Stimulated activated CD4-positive, alpha-beta T cell treated with anti-CD3 and anti-CD28 coated beads, TNF-alpha, amount 100 ng/mL, for 1 hour (primary cell): ENCODE measurements around the gene SLC35B1.

Experiments used
- DNase-seq, 3 donors: peaks; one replicate each; pipeline ENCODE4 v3.0.0-alpha.2; 2020; ENCODE audit warnings: low read depth in 3 of 3, low spot score in 1 of 3

Gene SLC35B1

GRCh38 chr17:49707608-49708514 lies at the start of gene SLC35B1:
SLC35B1 (minus strand) TSS chr17:49707964; CDS start chr17:49707833, 131 bp downstream.
- peak; percentile 92 to 93 (median 92) for DNase-seq

- DNase-seq, result no peak
These were observed 49.5 kb upstream of the SLC35B1 start for GRCh38 chr17:49757151-49757777.

GRCh38 chr17:49756323-49757150 lies 48.8 kb upstream of the SLC35B1 start:
- no peak for DNase-seq

GRCh38 chr17:49755663-49756283 lies 48.0 kb upstream of the SLC35B1 start:
- no peak for DNase-seq

GRCh38 chr17:49753959-49754391 lies 46.2 kb upstream of the SLC35B1 start:
- DNase-seq, result no peak

GRCh38 chr17:49752508-49752907 lies 44.7 kb upstream of the SLC35B1 start:
- DNase-seq, result no peak

- DNase-seq, result no peak
These were observed 42.0 kb upstream of the SLC35B1 start for GRCh38 chr17:49749730-49750129.

- DNase-seq, result peak in 1 of 3 donors; percentile 36
These were observed 41.0 kb upstream of the SLC35B1 start for GRCh38 chr17:49748791-49749190.

- DNase-seq, result no peak
These were observed 40.5 kb upstream of the SLC35B1 start for GRCh38 chr17:49748223-49748622.

- DNase-seq, result no peak
These were observed 39.9 kb upstream of the SLC35B1 start for GRCh38 chr17:49747632-49748031.

- no peak for DNase-seq
These were observed 39.2 kb upstream of the SLC35B1 start for GRCh38 chr17:49746791-49747490.

GRCh38 chr17:49745175-49746139 lies 37.7 kb upstream of the SLC35B1 start:
- DNase-seq, result no peak

GRCh38 chr17:49742166-49742638 lies 34.4 kb upstream of the SLC35B1 start:
- no peak for DNase-seq

GRCh38 chr17:49741692-49742076 lies 33.9 kb upstream of the SLC35B1 start:
- no peak for DNase-seq

- DNase-seq, result no peak
These were observed 33.4 kb upstream of the SLC35B1 start for GRCh38 chr17:49741009-49741691.

GRCh38 chr17:49739641-49740271 lies 32.0 kb upstream of the SLC35B1 start:
- DNase-seq, result peak; percentile 56 to 96 (median 93)

- no peak for DNase-seq
These were observed 30.8 kb upstream of the SLC35B1 start for GRCh38 chr17:49738456-49739163.
